ENCODE results near the gene MROH7.

The MROH7 gene

DNA sequence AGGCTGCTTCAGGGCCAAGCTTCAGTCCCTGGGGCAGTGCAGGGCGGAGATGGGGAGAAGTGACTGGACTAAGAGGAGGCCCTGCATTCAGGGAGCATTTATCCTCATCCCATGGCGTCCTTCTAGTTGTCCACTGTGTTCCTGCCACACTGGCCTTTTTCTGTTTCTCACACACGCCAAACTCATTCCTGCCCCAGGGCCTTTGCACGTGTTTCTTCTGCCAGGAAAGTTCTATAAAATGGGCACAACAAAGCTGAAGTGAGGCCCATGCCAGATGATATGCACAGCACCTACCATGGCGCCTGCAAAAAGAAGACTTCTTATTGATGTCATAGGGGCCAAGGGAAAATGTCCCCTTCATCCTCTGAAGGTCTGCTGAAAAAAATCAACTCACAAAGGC is 24.3 kb downstream of the MROH7 start:
- FAIRE-seq (no peak), DNase-seq (ENCODE audit: insufficient read length, low spot score) (no peak)
- no peak for TF ChIP-seq POLR2A (IDR thresholded peaks at IDR 0.05; ENCODE audit: low read depth, low read length)
- TF ChIP-seq POU2F2 (IDR thresholded peaks at IDR 0.05; ENCODE audit: low read depth, low read length), result no peak
- TF ChIP-seq TAF1 (IDR thresholded peaks at IDR 0.05; ENCODE audit: low read depth, low read length), result no peak
- TF ChIP-seq POLR2AphosphoS5 (IDR thresholded peaks at IDR 0.05; ENCODE audit: low read depth, low read length), result no peak
- no peak for TF ChIP-seq SPI1 (IDR thresholded peaks at IDR 0.05; ENCODE audit: low read depth, low read length)
- TF ChIP-seq PAX5 (IDR thresholded peaks at IDR 0.05; ENCODE audit: insufficient read depth, low read length, severe bottlenecking), result no peak

DNA sequence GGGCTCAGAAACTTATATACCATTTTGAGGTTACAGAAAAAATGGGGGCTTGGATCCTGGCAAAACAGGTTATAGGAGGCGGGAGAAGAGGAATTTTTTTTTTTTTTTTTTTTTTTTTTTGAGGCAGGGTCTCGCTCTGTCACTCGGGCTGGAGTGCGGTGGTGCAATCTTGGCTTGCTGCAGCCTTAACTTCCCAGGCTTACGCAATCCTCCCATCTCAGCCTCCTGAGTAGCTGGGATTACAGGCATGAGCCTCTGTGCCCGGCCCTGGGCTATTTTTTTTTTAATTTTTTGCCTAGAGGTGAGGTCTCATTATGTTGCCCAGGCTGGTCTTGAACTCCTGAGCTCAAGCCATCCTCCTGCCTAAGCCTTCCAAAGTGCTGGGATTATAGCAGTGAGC is 24.7 kb downstream of the MROH7 start:
- DNase-seq (ENCODE audit: insufficient read length, low spot score) (no peak), FAIRE-seq (no peak)
- TF ChIP-seq POU2F2 (IDR thresholded peaks at IDR 0.05; ENCODE audit: low read depth, low read length) (no peak), POLR2AphosphoS5 (IDR thresholded peaks at IDR 0.05; ENCODE audit: low read depth, low read length) (no peak), POLR2A (IDR thresholded peaks at IDR 0.05; ENCODE audit: low read depth, low read length) (no peak), PAX5 (IDR thresholded peaks at IDR 0.05; ENCODE audit: insufficient read depth, low read length, severe bottlenecking) (no peak), TAF1 (IDR thresholded peaks at IDR 0.05; ENCODE audit: low read depth, low read length) (no peak), SPI1 (IDR thresholded peaks at IDR 0.05; ENCODE audit: low read depth, low read length) (no peak)

DNA sequence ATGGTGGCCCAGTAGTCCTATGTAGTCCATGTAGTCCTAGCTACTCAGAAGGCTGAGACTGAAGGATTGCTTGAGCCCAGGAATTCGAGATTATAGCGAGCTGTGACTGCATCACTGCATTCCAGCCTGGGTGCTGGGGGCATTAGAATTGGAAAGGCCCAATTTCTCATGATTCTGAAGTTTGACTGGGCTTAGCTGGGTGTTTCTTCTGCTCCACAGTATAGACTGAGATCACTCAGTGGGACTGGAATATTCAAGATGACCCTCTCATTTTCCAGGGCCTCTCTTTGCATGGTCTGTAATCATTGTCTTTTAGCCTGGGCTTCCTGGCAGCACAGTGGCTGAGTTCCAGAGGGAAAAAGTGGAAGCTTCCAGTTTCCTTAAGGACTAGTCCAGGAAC is 26.2 kb downstream of the MROH7 start:
- DNase-seq (ENCODE audit: insufficient read length, low spot score) (no peak), FAIRE-seq (no peak)
- TF ChIP-seq SPI1 (IDR thresholded peaks at IDR 0.05; ENCODE audit: low read depth, low read length) (no peak), POU2F2 (IDR thresholded peaks at IDR 0.05; ENCODE audit: low read depth, low read length) (no peak), POLR2A (IDR thresholded peaks at IDR 0.05; ENCODE audit: low read depth, low read length) (no peak), POLR2AphosphoS5 (IDR thresholded peaks at IDR 0.05; ENCODE audit: low read depth, low read length) (no peak), TAF1 (IDR thresholded peaks at IDR 0.05; ENCODE audit: low read depth, low read length) (no peak), PAX5 (IDR thresholded peaks at IDR 0.05; ENCODE audit: insufficient read depth, low read length, severe bottlenecking) (no peak)

DNA sequence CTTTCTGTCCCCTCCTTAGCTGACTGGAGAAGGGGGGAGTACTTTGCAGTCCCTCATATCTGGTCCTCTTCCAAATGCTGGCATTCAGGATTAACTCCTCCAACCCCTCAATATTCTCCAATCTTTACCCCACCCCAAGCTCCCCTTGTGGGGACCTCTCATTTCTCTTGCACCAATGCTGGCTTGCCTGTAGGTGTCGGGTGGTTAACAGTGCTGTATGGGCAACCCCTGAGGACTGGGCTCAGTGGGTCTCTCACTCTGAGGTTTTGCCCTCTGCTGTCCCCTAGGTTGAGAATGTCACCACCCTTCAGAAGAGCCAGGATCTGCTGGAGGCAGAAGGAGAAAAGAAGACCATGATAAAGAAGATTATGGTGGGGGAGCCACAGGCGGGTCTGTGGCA is 27.0 kb downstream of the MROH7 start:
- FAIRE-seq, result no peak
- TF ChIP-seq SPI1 (IDR thresholded peaks at IDR 0.05; ENCODE audit: low read depth, low read length) (no peak), POLR2A (IDR thresholded peaks at IDR 0.05; ENCODE audit: low read depth, low read length) (no peak), POU2F2 (IDR thresholded peaks at IDR 0.05; ENCODE audit: low read depth, low read length) (no peak), POLR2AphosphoS5 (IDR thresholded peaks at IDR 0.05; ENCODE audit: low read depth, low read length) (no peak), PAX5 (IDR thresholded peaks at IDR 0.05; ENCODE audit: insufficient read depth, low read length, severe bottlenecking) (no peak), TAF1 (IDR thresholded peaks at IDR 0.05; ENCODE audit: low read depth, low read length) (no peak)
- DNase-seq (ENCODE audit: insufficient read length, low spot score), result no peak

DNA sequence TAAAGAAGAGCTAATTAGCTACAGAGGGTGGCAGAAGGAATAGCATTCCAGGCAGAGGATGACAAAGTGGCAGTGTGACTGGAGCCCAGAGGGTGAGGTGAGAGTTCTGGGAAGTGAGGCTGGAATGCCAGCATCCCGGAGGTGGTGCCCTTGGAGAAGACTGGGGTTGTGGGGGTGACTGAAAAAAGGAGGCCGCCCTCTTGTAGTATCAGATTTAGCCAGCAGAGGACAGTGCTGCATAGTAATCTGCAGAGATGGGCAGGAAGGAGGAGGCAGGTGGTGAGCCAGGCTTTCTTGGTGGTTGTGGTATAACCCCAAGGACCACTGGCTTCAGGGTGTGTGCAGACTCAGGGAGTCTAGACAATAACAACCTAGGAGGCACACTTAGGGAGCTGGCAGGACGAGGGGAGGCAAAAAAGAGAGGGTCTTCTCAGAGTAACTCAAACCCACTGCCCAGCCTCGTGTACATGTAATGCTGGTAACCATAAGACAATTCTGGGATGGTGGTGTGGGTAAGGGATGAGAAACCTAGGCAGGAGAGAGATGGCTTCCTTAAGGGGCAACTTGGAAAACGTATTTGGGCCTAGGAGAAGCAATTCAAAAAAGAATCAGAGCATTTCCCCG is 30.5 kb downstream of the MROH7 start:
- FAIRE-seq (peak; percentile 78), DNase-seq (ENCODE audit: insufficient read length, low spot score) (peak; percentile 59)
- TF ChIP-seq PAX5 (IDR thresholded peaks at IDR 0.05; ENCODE audit: insufficient read depth, low read length, severe bottlenecking) (no peak), POU2F2 (IDR thresholded peaks at IDR 0.05; ENCODE audit: low read depth, low read length) (no peak), POLR2AphosphoS5 (IDR thresholded peaks at IDR 0.05; ENCODE audit: low read depth, low read length) (no peak), SPI1 (IDR thresholded peaks at IDR 0.05; ENCODE audit: low read depth, low read length) (no peak), TAF1 (IDR thresholded peaks at IDR 0.05; ENCODE audit: low read depth, low read length) (no peak), POLR2A (IDR thresholded peaks at IDR 0.05; ENCODE audit: low read depth, low read length) (no peak)

DNA sequence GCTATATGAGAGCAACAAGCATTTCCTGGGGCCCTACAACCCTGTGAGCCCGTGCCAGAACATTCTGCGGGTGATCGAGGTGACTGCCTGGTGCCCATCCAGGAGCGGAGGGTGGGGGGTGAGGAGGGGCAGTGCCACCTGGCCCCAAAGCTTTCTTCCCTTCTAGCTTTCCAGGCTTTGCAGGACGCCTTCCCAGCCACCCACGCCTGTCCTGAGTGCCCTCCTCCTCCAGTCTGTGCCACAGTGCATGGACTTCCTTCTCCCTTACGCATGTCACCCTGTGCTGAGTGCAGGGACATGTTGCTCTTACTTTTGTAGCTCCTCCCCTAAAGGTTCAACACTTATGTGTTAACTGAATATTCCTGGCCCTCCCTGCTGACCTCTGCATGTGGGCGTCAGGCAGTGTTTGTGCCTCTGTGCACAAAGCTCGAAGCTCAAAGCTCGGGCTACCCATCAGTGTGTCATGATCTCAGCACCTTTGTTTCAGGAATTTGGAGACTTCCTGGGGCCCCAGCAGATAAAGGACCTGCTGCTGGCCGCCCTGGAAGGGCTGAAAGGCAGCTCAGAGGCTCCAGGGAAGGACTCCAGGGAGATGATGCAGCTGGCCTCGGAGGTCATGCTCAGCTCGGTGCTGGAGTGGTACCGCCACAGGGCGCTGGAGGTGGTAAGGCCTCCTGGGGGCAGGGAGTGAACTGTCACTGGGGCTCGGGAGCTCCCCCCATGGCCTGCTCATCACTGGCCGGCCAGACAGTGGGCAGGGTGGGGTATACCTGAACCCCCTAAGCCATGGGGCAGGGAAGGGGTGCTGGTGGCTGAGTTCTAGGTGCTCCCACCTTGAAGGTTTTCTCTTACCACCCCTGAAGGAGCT is 37.4 kb downstream of the MROH7 start:
- TF ChIP-seq POLR2A (IDR thresholded peaks at IDR 0.05; ENCODE audit: low read depth, low read length) (no peak), POLR2AphosphoS5 (IDR thresholded peaks at IDR 0.05; ENCODE audit: low read depth, low read length) (no peak), PAX5 (IDR thresholded peaks at IDR 0.05; ENCODE audit: insufficient read depth, low read length, severe bottlenecking) (no peak), SPI1 (IDR thresholded peaks at IDR 0.05; ENCODE audit: low read depth, low read length) (no peak), POU2F2 (IDR thresholded peaks at IDR 0.05; ENCODE audit: low read depth, low read length) (no peak), TAF1 (IDR thresholded peaks at IDR 0.05; ENCODE audit: low read depth, low read length) (no peak)
- no peak for FAIRE-seq
- DNase-seq (ENCODE audit: insufficient read length, low spot score), result no peak

DNA sequence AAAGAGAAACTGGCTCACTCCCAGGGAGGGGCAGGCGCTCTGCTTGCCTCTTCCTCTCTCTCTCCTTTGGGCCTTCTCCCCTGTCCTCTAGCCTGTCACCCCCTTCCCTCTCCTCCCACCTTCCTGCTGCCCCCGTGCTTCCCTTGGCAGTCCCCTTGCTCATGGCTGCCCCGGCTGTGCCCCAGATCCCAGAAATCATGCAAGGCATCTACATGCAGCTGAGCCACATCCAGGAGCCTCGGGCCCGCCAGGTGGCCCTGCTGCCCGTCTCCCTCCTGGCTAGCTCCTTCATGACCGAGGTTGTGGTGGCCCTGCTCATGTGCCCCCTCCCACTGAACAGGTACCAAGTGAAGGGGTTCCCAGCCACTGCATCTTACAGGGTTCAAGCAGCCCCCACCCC is 38.1 kb downstream of the MROH7 start:
- no peak for FAIRE-seq
- TF ChIP-seq SPI1 (IDR thresholded peaks at IDR 0.05; ENCODE audit: low read depth, low read length) (no peak), TAF1 (IDR thresholded peaks at IDR 0.05; ENCODE audit: low read depth, low read length) (no peak), POLR2AphosphoS5 (IDR thresholded peaks at IDR 0.05; ENCODE audit: low read depth, low read length) (no peak), PAX5 (IDR thresholded peaks at IDR 0.05; ENCODE audit: insufficient read depth, low read length, severe bottlenecking) (no peak), POU2F2 (IDR thresholded peaks at IDR 0.05; ENCODE audit: low read depth, low read length) (no peak), POLR2A (IDR thresholded peaks at IDR 0.05; ENCODE audit: low read depth, low read length) (no peak)
- DNase-seq (ENCODE audit: insufficient read length, low spot score), result no peak

DNA sequence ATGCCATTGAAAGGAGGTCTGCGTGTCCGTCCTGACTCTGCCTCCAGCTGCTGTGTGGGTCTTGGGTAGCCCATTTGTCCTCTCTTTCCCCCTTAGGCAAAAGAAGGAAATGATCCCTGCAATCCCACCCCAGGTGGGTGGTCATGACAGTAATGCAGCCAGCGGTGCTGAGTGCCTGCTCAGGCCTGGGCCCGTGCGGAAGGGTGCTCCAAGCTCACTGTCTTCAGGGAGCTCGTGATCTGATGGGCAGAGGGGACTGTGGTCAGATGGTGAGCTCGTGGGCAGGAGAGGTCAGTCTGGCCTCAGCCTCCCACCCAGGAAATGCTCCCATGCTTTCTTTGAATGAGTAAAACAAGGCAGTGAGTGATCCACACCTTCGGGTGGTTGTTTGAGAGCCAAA is 38.8 kb downstream of the MROH7 start:
- DNase-seq (ENCODE audit: insufficient read length, low spot score) (no peak), FAIRE-seq (no peak)
- TF ChIP-seq PAX5 (IDR thresholded peaks at IDR 0.05; ENCODE audit: insufficient read depth, low read length, severe bottlenecking) (no peak), POU2F2 (IDR thresholded peaks at IDR 0.05; ENCODE audit: low read depth, low read length) (no peak), POLR2AphosphoS5 (IDR thresholded peaks at IDR 0.05; ENCODE audit: low read depth, low read length) (no peak), SPI1 (IDR thresholded peaks at IDR 0.05; ENCODE audit: low read depth, low read length) (no peak), POLR2A (IDR thresholded peaks at IDR 0.05; ENCODE audit: low read depth, low read length) (no peak), TAF1 (IDR thresholded peaks at IDR 0.05; ENCODE audit: low read depth, low read length) (no peak)

DNA sequence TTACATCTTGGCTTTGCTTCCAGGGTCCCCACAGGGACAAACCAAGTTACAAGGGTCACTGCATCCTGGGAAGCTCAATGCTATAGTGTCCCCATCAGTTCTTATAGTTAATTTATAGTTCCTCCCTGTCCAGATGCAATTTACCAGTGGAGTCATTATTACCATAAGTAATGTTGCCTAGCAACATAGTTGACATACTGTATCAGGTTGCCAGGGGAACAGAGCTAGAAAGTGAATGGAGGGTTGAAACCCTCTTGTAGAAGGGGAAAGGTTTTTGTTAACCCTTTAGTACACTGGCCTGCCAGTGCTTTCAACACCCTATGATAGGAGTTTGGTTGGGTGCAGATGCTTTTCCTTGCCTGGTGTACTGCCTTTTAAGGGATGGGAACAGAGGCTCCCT is 39.8 kb downstream of the MROH7 start:
- TF ChIP-seq PAX5 (IDR thresholded peaks at IDR 0.05; ENCODE audit: insufficient read depth, low read length, severe bottlenecking), result no peak
- TF ChIP-seq SPI1 (IDR thresholded peaks at IDR 0.05; ENCODE audit: low read depth, low read length), result no peak
- no peak for TF ChIP-seq POU2F2 (IDR thresholded peaks at IDR 0.05; ENCODE audit: low read depth, low read length)
- no peak for TF ChIP-seq POLR2A (IDR thresholded peaks at IDR 0.05; ENCODE audit: low read depth, low read length)
- TF ChIP-seq POLR2AphosphoS5 (IDR thresholded peaks at IDR 0.05; ENCODE audit: low read depth, low read length), result no peak
- no peak for TF ChIP-seq TAF1 (IDR thresholded peaks at IDR 0.05; ENCODE audit: low read depth, low read length)
- FAIRE-seq, result no peak

More for the DNA sequence above, 39.8 kb downstream of the MROH7 start:
- DNase-seq (ENCODE audit: insufficient read length, low spot score), result no peak

Data from GM12891 (cell line).